GM18870 (cell line): ENCODE results near the gene TBC1D23.
"Not testable (repeated sequence)": the region's sequence is repeated elsewhere in the genome, so short reads cannot be mapped to it uniquely, and the experiment has no call there.

ENCODE experiments used
- ATAC-seq: cut with Tn5 transposase; IDR thresholded peaks from one replicate; pipeline ENCODE4 v1.9.1; 2021; ENCODE audit warnings: moderate library complexity; ENCODE audit not compliant: unreplicated experiment

Gene TBC1D23

GRCh38 chr3:100339786-100340185, 79.0 kb downstream of the TBC1D23 start:
- no peak for ATAC-seq

- ATAC-seq: no peak
Measured at GRCh38 chr3:100340527-100340926, 79.7 kb downstream of the TBC1D23 start.

- ATAC-seq: no peak
Measured at GRCh38 chr3:100348727-100349126, 87.9 kb downstream of the TBC1D23 start.

DNA sequence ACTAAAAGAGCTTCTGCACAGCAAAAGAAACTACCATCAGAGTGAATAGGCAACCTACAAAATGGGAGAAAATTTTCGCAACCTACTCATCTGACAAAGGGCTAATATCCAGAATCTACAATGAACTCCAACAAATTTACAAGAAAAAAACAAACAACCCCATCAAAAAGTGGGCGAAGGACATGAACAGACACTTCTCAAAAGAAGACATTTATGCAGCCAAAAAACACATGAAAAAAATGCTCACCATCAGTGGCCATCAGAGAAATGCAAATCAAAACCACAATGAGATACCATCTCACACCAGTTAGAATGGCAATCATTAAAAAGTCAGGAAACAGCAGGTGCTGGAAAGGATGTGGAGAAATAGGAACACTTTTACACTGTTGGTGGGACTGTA, 91.0 kb downstream of the TBC1D23 start:
- not testable (repeated sequence) for ATAC-seq

DNA sequence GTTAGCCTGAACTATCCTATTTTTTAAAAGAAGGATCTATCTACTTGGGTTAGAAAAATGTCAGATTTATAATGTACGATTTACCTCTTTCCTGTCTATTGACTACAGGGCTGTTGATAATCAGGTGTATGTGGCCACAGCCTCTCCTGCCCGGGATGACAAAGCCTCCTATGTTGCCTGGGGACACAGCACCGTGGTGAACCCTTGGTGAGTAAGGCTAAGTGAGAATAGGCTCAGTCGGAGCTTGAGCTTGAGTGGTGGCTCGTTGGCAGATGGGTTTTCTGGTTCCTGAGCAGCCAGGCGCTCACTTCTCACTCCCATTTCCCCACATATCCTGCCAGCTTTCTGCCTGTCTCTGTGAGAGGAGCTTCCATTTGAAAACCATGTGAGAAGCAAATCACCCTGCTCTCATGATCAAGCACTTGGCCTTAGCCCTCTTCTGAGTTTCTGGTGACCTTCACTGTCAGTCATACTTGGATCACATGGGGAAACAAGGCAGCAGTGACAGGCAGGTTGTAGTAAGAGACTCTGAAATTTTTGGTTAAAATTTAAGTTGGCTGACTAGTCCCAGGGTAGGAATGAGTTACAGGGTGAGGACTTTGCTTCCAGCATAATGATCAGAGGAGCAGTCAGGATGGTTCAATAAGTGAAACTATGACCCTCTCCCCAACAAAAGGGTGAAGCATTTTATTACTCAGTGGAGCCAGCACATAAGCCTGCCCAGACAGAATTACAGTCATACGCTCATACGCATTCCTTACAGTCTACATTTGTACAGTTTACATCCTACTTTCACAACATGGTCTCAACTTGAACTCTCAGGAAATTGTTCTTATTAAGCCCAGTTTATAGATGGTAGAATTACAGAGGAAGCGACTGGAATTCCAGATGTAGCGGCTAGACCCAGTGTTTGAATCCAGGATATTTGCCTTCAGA, 91.8 kb downstream of the TBC1D23 start:
- ATAC-seq: no peak

GRCh38 chr3:100354850-100355249, 94.1 kb downstream of the TBC1D23 start:
- peak; percentile 60 for ATAC-seq

- ATAC-seq: no peak
Measured at GRCh38 chr3:100358413-100358812, 97.6 kb downstream of the TBC1D23 start.

- no peak for ATAC-seq
Measured at GRCh38 chr3:100359035-100359434, 98.2 kb downstream of the TBC1D23 start.

- ATAC-seq: no peak
Measured at GRCh38 chr3:100360757-100361496, 100.1 kb downstream of the TBC1D23 start.

- ATAC-seq: no peak
Measured at GRCh38 chr3:100361897-100362296, 101.1 kb downstream of the TBC1D23 start.

GRCh38 chr3:100364421-100364820, 103.6 kb downstream of the TBC1D23 start:
- no peak for ATAC-seq

- ATAC-seq: no peak
Measured at GRCh38 chr3:100366424-100366823, 105.6 kb downstream of the TBC1D23 start.

GRCh38 chr3:100368441-100368840, 107.6 kb downstream of the TBC1D23 start:
- no peak for ATAC-seq

- ATAC-seq: no peak
Measured at GRCh38 chr3:100370756-100371155, 110.0 kb downstream of the TBC1D23 start.

GRCh38 chr3:100374521-100374920, 113.7 kb downstream of the TBC1D23 start:
- ATAC-seq: no peak
